Superior temporal gyrus (tissue), 1 donor: ENCODE measurements around the gene APOE.
"Not testable (repeated sequence)": the region's sequence is repeated elsewhere in the genome, so short reads cannot be mapped to it uniquely, and the experiment has no call there.

Experiments
- DNase-seq: peaks from one replicate; pipeline ENCODE4 v3.0.0-alpha.2; 2016; ENCODE audit errors: extremely low spot score

APOE gene

DNA sequence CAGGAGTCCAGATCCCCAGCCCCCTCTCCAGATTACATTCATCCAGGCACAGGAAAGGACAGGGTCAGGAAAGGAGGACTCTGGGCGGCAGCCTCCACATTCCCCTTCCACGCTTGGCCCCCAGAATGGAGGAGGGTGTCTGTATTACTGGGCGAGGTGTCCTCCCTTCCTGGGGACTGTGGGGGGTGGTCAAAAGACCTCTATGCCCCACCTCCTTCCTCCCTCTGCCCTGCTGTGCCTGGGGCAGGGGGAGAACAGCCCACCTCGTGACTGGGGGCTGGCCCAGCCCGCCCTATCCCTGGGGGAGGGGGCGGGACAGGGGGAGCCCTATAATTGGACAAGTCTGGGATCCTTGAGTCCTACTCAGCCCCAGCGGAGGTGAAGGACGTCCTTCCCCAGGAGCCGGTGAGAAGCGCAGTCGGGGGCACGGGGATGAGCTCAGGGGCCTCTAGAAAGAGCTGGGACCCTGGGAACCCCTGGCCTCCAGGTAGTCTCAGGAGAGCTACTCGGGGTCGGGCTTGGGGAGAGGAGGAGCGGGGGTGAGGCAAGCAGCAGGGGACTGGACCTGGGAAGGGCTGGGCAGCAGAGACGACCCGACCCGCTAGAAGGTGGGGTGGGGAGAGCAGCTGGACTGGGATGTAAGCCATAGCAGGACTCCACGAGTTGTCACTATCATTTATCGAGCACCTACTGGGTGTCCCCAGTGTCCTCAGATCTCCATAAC lies at the start of gene APOE:
TSS of gene APOE (plus strand) at position 360 of the 724 bp plus-strand sequence. CDS start 829 bp downstream, outside the sequence.
- no peak for DNase-seq

DNA sequence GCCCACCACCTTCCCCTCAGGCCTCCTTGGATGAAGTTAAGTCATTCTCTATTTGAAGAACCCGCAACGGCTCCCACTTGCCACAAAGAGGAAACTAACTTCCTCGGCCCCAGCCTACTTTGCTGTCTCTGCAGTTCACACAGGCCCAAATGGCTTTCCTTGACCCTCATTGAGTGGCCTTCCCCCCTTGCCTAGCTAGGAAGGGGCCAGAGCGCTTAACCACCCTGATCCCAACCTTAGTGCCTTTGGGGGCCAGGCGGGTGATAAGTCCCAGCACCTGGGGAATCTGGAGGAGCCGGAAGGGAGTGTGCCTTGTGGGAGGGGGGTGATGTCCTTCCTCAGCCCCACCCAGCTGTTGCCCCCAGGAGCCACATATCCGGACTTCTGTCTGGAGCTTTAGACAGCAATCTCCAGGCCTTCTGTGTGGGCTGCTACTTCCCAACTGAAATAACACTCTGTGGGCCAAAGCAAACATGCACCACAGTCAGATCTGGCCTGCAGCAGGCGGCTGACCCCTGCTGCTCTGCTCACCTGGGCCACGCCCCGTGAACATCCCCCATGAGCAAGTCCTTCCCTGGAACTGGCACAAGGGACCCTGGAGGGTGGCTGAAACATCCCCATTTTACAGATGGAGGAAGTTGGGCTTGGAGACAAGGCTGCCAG lies 49.0 kb upstream of the APOE start:
- DNase-seq, result no peak

DNA sequence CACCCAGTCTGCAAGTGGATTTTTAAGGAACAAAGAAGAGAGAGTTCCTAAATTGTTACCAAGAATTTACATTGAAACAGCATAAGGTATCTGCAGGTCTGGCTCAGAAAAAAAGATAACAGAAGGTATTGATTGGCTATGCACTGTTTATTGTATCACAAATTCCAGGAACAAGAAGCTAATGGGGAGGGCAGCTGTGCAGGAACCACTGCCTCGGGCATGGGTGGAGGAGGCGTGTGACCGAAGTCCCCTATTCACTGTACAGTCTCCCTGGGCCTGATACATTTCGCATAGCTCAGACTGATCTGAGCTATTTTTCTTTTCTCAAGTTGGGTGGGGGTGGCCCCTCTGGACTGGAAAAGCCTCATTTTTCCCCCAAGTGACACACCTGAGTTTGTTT lies 47.8 kb upstream of the APOE start:
- DNase-seq, result no peak

DNA sequence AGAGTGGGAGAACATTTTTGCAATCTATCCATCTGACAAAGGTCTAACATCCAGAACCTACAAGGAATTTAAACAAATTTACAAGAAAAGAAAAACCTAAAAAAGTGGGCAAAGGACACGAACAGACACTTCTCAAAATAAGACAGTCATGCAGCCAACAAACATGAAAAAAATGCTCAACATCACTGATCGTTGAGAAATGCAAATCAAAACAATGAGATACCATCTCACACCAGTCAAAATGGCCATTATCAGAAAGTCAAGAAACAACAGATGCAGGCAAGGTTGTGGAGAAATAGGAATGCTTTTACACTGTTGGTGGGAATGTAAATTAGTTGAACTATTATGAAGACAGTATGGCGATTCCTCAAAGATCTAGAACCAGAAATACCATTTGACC lies 44.0 kb upstream of the APOE start:
- DNase-seq, result not testable (repeated sequence)

DNA sequence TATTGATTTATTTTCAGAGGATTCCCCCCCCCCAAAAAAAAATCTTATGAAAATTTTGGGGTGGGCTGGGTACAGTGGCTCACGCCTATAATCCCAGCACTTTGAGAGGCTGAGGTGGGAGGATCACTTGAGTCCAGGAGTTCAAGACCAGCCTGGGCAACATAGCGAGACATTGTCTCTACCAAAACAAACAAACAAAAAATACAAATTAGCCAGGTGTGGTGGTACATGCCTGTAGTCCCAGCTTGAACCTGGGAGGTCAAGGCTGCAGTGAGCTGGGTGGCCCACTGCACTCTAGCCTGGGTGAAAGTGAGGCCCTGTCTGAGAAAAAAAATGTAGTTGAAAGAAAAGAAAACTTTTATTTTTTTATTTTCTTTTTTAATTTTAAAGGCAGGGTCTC lies 41.6 kb upstream of the APOE start:
- no peak for DNase-seq

DNA sequence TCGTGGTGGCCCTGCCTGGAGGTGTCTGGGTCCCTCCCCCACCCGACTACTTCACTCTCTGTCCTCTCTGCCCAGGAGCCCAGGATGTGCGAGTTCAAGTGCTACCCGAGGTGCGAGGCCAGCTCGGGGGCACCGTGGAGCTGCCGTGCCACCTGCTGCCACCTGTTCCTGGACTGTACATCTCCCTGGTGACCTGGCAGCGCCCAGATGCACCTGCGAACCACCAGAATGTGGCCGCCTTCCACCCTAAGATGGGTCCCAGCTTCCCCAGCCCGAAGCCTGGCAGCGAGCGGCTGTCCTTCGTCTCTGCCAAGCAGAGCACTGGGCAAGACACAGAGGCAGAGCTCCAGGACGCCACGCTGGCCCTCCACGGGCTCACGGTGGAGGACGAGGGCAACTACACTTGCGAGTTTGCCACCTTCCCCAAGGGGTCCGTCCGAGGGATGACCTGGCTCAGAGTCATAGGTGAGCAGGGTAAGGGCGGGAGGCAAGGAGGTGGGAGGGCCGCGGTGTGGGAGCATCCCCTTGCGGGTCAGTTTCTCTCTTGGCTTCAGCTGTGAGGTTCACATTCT lies 40.3 kb upstream of the APOE start:
- DNase-seq, result no peak

DNA sequence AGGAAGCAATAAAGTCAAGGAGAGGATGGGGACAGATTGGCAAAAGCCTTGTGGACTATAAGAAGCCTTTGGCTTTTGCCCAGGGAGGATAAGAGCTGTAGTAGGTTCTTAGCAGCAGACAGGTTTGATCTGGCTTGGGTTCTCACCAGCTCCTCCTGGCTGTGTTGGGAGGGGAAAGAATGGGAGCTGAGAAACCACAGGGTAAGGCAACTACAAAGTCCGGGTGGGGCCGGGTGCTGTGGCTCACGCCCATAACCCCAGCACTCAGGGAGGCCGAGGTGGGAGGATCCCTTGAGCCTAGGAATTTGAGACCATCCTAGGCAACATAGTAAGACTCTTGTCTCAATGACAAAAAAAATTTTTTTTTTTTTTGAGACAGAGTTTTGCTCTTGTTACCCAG lies 38.9 kb upstream of the APOE start:
- no peak for DNase-seq

DNA sequence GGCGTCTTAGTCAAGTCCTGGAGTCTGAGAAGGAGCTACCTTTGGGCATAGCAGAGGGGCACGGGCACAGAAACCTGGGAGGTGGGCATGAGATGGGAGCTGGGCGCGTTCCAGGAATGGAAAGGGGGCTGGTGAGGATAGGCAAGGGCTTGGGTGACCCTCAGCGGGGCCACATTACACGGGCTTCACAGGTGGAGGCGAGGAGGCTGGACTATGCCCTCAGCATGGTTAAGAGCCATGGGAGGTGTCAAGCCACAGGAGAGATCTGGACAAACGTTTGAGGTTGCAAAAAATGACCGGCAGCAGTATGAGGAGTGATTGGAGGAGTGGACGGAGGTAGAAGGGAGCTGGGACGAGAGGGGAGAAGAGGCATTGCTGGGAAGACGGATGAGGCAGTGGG lies 38.0 kb upstream of the APOE start:
- no peak for DNase-seq

DNA sequence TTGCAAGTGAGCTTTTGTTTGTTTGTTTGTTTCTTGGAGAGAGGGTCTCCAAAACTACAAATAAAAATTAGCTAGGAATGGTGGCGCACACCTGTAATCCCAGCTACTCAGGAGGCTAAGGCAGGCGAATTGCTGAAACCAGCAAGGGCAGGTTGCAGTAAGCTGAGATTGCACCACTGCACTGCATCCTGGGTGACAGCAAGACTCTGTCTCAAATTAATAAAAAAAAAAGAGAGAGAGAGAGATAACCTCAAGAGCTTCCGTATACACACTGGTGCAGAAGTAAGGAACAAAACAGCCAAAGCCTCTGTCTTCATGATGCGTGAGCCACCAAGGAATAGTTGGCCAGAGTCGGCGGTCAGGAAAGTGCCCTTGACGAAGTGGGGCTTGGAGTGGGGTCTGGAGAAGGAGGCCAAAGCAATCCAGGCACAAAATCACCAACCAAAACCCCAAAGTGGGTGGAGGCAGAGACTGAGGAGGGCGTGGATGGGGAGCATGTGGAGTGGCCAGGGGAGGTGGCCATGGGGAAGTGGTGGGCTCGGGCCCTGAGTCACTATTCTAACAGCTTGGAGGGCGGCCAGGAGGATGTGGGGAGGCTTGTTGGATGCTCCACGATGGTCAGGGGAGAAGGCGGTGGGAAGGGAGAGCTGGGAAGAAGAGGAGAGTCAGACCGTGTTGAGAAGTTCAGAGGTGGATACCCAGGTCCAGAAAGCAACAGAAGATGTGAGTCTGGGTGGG lies 35.7 kb upstream of the APOE start:
- no peak for DNase-seq

DNA sequence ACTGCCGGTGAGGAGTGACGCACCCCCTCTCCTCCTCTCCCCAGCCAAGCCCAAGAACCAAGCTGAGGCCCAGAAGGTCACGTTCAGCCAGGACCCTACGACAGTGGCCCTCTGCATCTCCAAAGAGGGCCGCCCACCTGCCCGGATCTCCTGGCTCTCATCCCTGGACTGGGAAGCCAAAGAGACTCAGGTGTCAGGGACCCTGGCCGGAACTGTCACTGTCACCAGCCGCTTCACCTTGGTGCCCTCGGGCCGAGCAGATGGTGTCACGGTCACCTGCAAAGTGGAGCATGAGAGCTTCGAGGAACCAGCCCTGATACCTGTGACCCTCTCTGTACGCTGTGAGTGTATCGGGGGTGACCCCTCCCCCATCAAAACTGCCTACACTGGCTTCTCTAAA lies 33.8 kb upstream of the APOE start:
- DNase-seq, result no peak

DNA sequence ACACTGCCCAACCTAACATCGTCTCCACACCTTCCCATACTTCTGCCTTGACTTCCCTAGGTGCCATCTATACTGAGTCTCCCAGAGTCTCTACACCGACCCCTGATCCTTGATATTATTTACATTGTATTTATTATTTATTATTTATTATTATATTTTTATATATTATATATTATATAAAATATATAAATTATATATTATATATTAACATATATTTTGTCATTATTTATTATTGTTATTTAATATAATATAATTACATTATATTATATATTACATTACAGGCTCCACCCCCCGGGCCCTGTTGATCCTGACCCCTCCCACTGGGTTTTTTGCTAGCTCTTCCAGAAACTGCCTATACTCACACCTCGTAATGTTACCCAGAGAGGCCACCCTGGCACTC lies 32.9 kb upstream of the APOE start:
- no peak for DNase-seq

DNA sequence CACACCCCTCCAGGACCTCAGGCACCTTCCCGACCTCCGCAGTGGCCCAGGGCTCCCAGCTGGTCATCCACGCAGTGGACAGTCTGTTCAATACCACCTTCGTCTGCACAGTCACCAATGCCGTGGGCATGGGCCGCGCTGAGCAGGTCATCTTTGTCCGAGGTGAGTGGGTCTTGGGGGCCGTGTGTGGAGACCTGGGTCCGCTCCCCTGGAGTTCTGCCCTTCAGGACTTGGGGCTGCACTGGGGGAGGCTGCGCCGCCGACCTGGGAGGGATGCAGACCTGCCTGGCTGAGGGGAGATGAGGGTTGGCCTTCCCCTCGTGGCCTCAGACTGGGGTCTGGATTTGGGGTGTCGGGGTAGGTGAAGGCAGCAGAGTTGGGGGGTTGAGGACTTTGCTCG lies 31.3 kb upstream of the APOE start:
- DNase-seq, result no peak

DNA sequence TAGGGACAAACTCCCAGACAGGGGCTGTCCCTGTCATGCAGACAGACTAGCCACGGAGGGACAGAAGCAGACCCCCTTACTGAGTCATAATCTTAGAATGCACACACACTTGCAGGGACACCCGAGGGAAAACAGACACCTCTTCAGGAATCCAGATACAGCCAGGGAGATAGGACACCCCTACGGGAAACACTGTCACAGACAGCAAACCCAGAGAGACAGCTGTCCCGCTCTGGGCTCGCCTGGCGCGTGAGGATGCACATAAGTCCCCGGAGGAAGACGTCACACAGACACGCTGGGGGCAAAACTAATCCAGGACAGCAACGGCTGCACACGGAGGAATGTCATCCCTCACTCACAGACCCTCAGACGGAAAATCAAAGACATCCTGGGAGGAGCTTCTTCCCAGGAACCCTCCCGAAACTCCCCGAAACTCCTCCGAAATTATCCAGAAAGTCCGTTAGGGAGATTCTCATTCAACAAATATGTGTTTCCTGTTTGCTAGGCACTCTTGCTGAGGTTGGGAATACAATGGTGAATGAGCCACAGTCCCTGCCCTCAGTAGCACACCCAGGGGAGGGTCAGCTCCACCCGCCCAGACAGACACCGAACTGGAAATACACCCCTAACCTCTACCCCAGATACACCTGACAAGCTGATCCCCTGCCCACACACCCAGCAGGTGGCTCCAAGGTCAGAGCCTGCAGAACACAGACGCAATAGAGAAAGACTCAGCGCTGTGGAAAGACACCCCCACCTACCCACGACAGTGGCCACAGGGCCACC lies 29.7 kb upstream of the APOE start:
- no peak for DNase-seq

DNA sequence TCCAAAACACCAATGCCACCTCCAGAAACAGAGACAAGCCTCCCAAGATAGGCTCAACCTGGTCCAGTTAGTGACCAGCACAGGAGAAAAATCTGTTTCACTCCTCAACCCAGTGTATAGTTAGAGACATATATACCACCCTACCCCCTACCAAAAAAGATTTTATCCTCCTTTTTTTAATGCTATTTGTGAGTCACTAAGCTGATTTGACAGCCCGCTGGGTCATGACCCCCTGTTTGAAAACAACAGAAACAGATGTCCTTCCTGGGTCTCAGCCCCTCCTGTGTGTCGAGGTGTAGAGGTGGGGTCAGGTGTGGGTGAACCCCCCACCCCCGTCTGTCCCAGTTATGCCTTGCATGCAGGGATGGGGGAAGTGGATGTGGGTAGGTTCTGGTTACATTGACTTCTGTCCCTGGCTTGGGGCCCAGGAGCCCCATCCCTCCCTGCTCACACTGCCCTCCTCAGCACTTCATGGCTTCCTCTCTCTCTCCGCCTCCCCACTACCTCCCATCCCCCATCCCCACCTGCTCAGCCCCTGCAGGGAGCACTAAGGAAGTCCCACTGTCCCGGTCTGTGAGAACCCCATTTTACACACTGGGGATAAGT lies 28.6 kb upstream of the APOE start:
- no peak for DNase-seq

DNA sequence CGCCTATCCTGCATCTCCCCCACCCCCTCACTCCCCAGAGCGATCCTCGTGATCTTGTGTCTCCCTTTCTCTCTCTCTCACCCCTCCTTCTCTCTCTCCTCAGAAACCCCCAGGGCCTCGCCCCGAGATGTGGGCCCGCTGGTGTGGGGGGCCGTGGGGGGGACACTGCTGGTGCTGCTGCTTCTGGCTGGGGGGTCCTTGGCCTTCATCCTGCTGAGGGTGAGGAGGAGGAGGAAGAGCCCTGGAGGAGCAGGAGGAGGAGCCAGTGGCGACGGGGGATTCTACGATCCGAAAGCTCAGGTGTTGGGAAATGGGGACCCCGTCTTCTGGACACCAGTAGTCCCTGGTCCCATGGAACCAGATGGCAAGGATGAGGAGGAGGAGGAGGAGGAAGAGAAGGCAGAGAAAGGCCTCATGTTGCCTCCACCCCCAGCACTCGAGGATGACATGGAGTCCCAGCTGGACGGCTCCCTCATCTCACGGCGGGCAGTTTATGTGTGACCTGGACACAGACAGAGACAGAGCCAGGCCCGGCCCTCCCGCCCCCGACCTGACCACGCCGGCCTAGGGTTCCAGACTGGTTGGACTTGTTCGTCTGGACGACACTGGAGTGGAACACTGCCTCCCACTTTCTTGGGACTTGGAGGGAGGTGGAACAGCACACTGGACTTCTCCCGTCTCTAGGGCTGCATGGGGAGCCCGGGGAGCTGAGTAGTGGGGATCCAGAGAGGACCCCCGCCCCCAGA lies 27.3 kb upstream of the APOE start:
- no peak for DNase-seq

DNA sequence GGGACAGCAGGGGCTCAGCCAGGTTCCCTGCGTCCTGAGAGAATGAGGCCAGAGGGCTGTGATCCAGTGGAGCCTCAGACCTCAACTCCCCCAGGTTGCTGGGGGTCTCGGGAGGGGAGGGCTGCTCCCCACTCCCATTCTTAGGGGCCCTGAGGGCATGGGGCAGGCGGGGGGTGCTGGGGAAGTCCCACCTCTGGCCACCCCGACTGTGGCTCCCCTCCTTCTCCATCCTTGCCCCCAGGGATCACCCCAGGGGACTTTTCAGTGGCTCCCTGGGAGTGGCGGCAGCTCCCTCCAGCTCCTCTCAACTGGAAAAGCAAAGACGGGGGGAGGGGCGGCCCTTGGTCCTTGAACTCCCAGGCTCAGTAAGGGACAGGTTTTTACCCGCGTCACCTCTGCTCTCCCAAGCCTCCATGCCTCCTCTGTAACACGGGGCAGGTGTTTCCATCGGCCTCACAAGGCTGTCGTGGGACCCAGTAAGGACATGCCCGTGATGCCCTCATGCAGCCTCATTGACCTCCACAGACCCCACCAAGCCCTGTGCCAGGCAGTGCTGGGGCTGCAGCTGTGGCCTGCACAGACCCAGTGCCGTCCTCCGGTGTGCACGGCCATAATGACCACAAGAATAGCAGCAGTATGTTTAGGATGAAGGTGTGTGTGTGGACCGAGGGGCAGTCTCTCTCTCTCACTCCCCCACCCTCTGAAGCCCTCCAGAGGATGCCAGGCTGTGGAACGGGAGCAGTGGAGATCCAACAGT lies 26.1 kb upstream of the APOE start:
- DNase-seq, result no peak

DNA sequence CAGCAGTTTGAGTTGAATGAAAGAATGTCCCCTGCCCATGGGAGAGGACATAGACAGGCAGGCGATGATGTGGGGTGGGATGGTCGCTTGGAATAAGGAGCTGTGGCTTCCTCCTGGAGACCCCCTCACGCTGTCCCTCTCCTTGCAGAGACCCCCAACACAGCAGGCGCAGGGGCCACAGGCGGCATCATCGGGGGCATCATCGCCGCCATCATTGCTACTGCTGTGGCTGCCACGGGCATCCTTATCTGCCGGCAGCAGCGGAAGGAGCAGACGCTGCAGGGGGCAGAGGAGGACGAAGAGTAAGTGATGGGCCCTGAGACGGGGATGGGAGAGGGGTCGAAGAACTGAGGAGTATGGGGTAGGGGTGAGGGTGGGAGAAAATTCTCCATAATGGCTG lies 23.5 kb upstream of the APOE start:
- no peak for DNase-seq

DNA sequence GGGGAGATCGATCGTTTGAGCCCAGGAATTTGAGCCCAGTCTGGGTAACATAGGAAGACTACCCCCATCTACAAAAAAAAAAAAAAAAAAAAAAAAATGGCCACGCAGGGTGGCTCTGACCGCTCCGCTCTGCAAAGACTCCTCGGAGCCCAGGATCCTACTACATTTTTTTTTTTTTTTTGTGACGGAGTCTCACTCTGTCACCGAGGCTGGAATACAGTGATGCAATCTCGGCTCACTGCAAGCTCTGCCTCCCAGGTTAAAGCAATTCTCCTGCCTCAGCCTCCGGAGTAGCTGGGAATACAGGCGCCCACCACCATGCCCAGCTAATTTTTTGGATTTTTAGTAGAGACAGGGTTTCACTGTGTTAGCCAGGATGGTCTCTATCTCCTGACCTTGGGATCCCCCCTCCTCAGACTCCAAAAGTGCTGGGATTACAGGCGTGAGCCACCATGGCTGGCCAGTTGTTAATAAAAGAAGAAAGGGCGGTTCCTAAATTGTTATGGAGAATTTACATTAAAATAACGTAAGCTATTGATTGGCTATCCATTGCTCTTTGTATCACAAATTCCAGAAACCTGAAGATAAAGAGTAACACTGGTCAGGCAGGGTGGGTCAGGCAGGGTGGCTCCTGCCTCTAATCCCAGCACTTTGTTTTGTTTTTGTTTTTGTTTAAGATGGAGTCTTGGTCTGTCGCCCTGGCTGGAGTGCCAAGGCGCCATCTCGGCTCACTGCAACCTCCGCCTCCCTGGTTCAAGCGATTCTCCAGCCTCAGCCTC lies 22.8 kb upstream of the APOE start:
- DNase-seq, result not testable (repeated sequence)

DNA sequence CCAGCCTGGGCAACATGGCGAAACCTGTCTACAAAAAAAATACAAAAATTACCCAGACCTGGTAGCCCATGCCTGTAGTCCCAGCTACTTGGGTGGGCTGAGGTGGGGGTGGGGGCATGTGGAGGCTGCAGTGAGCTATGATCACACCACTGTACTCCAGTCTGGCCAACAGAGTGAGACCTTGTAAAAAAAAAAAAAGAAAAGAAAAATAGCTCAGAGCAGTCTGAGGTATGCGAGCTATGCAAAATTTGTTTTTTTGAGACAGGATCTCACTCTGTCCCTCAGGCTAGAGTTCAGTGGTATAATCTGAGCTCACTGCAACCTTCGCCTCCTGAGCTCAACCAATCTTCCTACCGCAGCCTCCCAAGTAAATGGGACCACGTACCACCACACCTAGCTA lies 21.7 kb upstream of the APOE start:
- DNase-seq, result no peak
